H1 (cell line): ENCODE data around the gene EVX2. TPM values are rescaled to one million over a fixed set of nuclear protein-coding genes. Genes with fewer than 3 reads are reported as not detected.

Experiments used
- CTCF ChIA-PET: fragments of 300-600 bp; sonication (Branson Sonifier 250); formaldehyde crosslinking; loops from one replicate; lab custom pipeline; 2021; ENCODE audit not compliant: partially characterized antibody; lab: Charles Lee
- POLR2A ChIA-PET: fragments of 300-600 bp; sonication (Branson Sonifier 250); formaldehyde crosslinking; loops from one replicate; lab custom pipeline; 2021; ENCODE audit warnings: inconsistent platforms; ENCODE audit not compliant: partially characterized antibody; lab: Charles Lee
- DNase-seq, 2 experiments: peaks; one replicate each; pipeline versions ENCODE4 v3.0.0 to v3.0.0-alpha.2; 2010 to 2022; ENCODE audit warnings: low spot score in 2 of 2, low read depth in 1 of 2, mixed read lengths in 1 of 2
- FAIRE-seq: peaks from 2 replicates; lab custom pipeline; 2011; peaks lifted over from hg19 to GRCh38; lab: Jason Lieb, UNC
- H2AFZ ChIP-seq: 2 replicates; pipeline ENCODE4 v1.8.1; 2012; ENCODE audit warnings: low read length, inconsistent platforms
- H2AK5ac ChIP-seq: 2 replicates; pipeline ENCODE4 v1.6.1; 2013; ENCODE audit warnings: low read depth, low read length
- H2BK120ac ChIP-seq: replicated peaks from 2 replicates; pipeline ENCODE3; 2013; ENCODE audit warnings: low read depth, low read length, inconsistent platforms
- H2BK12ac ChIP-seq: 2 replicates; pipeline ENCODE4 v1.6.1; 2013; ENCODE audit warnings: low read depth, low read length
- H2BK15ac ChIP-seq: 2 replicates; pipeline ENCODE4 v1.6.1; 2013; ENCODE audit warnings: low read length
- H2BK20ac ChIP-seq: 2 replicates; pipeline ENCODE4 v1.6.1; 2013; ENCODE audit warnings: low read length
- H2BK5ac ChIP-seq: 2 replicates; pipeline ENCODE4 v1.6.1; 2013; ENCODE audit warnings: low read depth, low read length
- H3K14ac ChIP-seq: 2 replicates; pipeline ENCODE4 v1.6.1; 2013; ENCODE audit warnings: inconsistent platforms; ENCODE audit not compliant: insufficient read length
- H3K18ac ChIP-seq: 2 replicates; pipeline ENCODE4 v1.6.1; 2013; ENCODE audit warnings: low read length; ENCODE audit errors: extremely low read depth
- H3K23ac ChIP-seq: 2 replicates; pipeline ENCODE4 v1.6.1; 2013; ENCODE audit warnings: inconsistent platforms; ENCODE audit not compliant: insufficient read length
- H3K23me2 ChIP-seq: 2 replicates; pipeline ENCODE4 v1.6.1; 2013; ENCODE audit warnings: low read depth, low read length
- H3K27ac ChIP-seq: 2 replicates; pipeline ENCODE4 v1.6.1; 2011; ENCODE audit warnings: low read depth, low read length, inconsistent platforms
- H3K27me3 ChIP-seq, 4 experiments: replicated peaks in 1 of 4; 1 replicate in 1 of 4; 2 replicates in 3 of 4; pipeline versions ENCODE4 v1.6.1 to v1.8.1; 2011 to 2013; ENCODE audit warnings: low read length in 3 of 4, mild to moderate bottlenecking in 3 of 4, inconsistent platforms in 2 of 4, mixed read lengths in 2 of 4, moderate library complexity in 1 of 4; ENCODE audit not compliant: control insufficient read depth in 3 of 4, insufficient read depth in 3 of 4; ENCODE audit errors: extremely low read depth in 1 of 4
- H3K36me3 ChIP-seq, 4 experiments: 2 replicates each; pipeline versions ENCODE4 v1.6.1 to v1.8.1; 2011 to 2013; ENCODE audit warnings: mild to moderate bottlenecking in 4 of 4, low read length in 3 of 4, moderate library complexity in 2 of 4, control low read depth in 1 of 4, inconsistent platforms in 1 of 4; ENCODE audit not compliant: insufficient read depth in 4 of 4, control insufficient read depth in 2 of 4
- H3K4ac ChIP-seq: replicated peaks from 2 replicates; pipeline ENCODE3; 2013; ENCODE audit warnings: low read length, low read depth, mixed read lengths, inconsistent platforms; ENCODE audit not compliant: insufficient read length
- H3K4me1 ChIP-seq, 4 experiments: replicated peaks in 1 of 4; 1 replicate in 1 of 4; 2 replicates in 3 of 4; pipeline versions ENCODE4 v1.6.1 to v1.8.1; 2011 to 2013; ENCODE audit warnings: low read length in 3 of 4, inconsistent platforms in 2 of 4, mixed read lengths in 1 of 4; ENCODE audit not compliant: insufficient read depth in 4 of 4, control insufficient read depth in 3 of 4
- H3K4me2 ChIP-seq, 2 experiments: 2 replicates each; pipeline versions ENCODE4 v1.6.1 to v1.8.1; 2011 to 2013; ENCODE audit warnings: low read depth in 2 of 2, low read length in 2 of 2, control low read depth in 1 of 2, inconsistent platforms in 1 of 2, mild to moderate bottlenecking in 1 of 2; ENCODE audit not compliant: insufficient read depth in 1 of 2
- H3K4me3 ChIP-seq, 4 experiments: fragments of 200-600, 300-600 bp in 1 of 4; sonication (generic), shearing (Covaris generic), sonication (Bioruptor Twin) in 1 of 4; 2 replicates each; pipeline versions ENCODE4 v1.5.1 to v1.8.1; 2011 to 2016; ENCODE audit warnings: low read length in 4 of 4, low read depth in 3 of 4, control low read depth in 2 of 4, inconsistent platforms in 2 of 4, mild to moderate bottlenecking in 2 of 4, mixed read lengths in 1 of 4, moderate library complexity in 1 of 4; ENCODE audit not compliant: insufficient read depth in 2 of 4; ENCODE audit errors: extremely low read depth in 1 of 4
- H3K56ac ChIP-seq: replicated peaks from 2 replicates; pipeline ENCODE3; 2013; ENCODE audit warnings: low read depth, mild to moderate bottlenecking, mixed read lengths, low read length, inconsistent platforms; ENCODE audit not compliant: insufficient read length
- H3K79me1 ChIP-seq: 2 replicates; pipeline ENCODE4 v1.6.1; 2013; ENCODE audit warnings: low read depth, low read length, control low read depth
- H3K79me2 ChIP-seq, 2 experiments: 2 replicates each; pipeline versions ENCODE4 v1.6.1 to v1.8.1; 2012 to 2013; ENCODE audit warnings: low read length in 2 of 2, mild to moderate bottlenecking in 2 of 2, inconsistent platforms in 1 of 2; ENCODE audit not compliant: insufficient read depth in 2 of 2, control insufficient read depth in 1 of 2
- H3K9ac ChIP-seq, 4 experiments: replicated peaks in 1 of 4; 1 replicate in 1 of 4; 2 replicates in 3 of 4; pipeline versions ENCODE4 v1.6.1 to v1.8.1; 2011 to 2013; ENCODE audit warnings: low read depth in 3 of 4, low read length in 3 of 4, control low read depth in 2 of 4, mild to moderate bottlenecking in 2 of 4, moderate library complexity in 2 of 4, inconsistent platforms in 1 of 4; ENCODE audit errors: extremely low read depth in 1 of 4
- H3K9me3 ChIP-seq, 2 experiments: 2 replicates each; pipeline versions ENCODE4 v1.6.1 to v1.8.1; 2012 to 2013; ENCODE audit warnings: mild to moderate bottlenecking in 2 of 2, moderate library complexity in 2 of 2, control low read depth in 1 of 2, inconsistent platforms in 1 of 2, low read depth in 1 of 2, low read length in 1 of 2, mixed read lengths in 1 of 2; ENCODE audit not compliant: insufficient read depth in 2 of 2
- H4K20me1 ChIP-seq, 2 experiments: replicated peaks in 1 of 2; 2 replicates each; pipeline versions ENCODE3 to v1.8.1; 2011 to 2013; ENCODE audit warnings: inconsistent platforms in 2 of 2, low read length in 2 of 2, mild to moderate bottlenecking in 1 of 2; ENCODE audit not compliant: insufficient read depth in 2 of 2, control insufficient read depth in 1 of 2
- H4K5ac ChIP-seq: 2 replicates; pipeline ENCODE4 v1.6.1; 2013; ENCODE audit warnings: low read length, low read depth, mixed read lengths, inconsistent platforms; ENCODE audit not compliant: insufficient read length
- H4K8ac ChIP-seq: 2 replicates; pipeline ENCODE4 v1.8.0; 2013; ENCODE audit warnings: mild to moderate bottlenecking, moderate library complexity, low read length, inconsistent platforms; ENCODE audit not compliant: insufficient read depth; ENCODE audit errors: extremely low read depth
- H4K91ac ChIP-seq: replicated peaks from 2 replicates; pipeline ENCODE3; 2013; ENCODE audit warnings: low read length, mixed read lengths, inconsistent platforms; ENCODE audit not compliant: insufficient read length
- EP300 ChIP-seq, 2 experiments: IDR thresholded peaks; 1 replicate in 1 of 2; 2 replicates in 1 of 2; pipeline ENCODE4 v1.6.1; 2011 to 2012; ENCODE audit warnings: low read depth in 2 of 2, low read length in 2 of 2, mild to moderate bottlenecking in 2 of 2, borderline replicate concordance in 1 of 2, inconsistent platforms in 1 of 2, moderate library complexity in 1 of 2
- RAD21 ChIP-seq, 2 experiments: IDR thresholded peaks in 1 of 2; conservative IDR thresholded peaks in 1 of 2; 2 replicates each; pipeline ENCODE4 v1.6.1; 2011; ENCODE audit warnings: low read depth in 2 of 2, low read length in 2 of 2, improper control_type of control experiment in 1 of 2, inconsistent platforms in 1 of 2, mild to moderate bottlenecking in 1 of 2, moderate library complexity in 1 of 2
- RFX5 ChIP-seq: IDR thresholded peaks from 2 replicates; pipeline ENCODE4 v1.6.1; 2011; ENCODE audit warnings: low read depth, low read length, improper control_type of control experiment, borderline replicate concordance
- SIX5 ChIP-seq: IDR thresholded peaks from 2 replicates; pipeline ENCODE4 v1.6.1; 2011; ENCODE audit warnings: mild to moderate bottlenecking, low read depth, low read length
- WGBS, 2 experiments: shearing (Covaris generic) in 1 of 2; methylation state at CpG; one replicate each; pipeline versions ENCODE4 v1.1.6 to v1.1.7; 2013 to 2015; ENCODE audit warnings: low lambda C conversion rate in 2 of 2, mixed read lengths in 2 of 2, inconsistent platforms in 1 of 2, low coverage in 1 of 2, missing lambda C conversion rate in 1 of 2; ENCODE audit not compliant: insufficient replicate concordance in 2 of 2, insufficient coverage in 1 of 2, insufficient read length in 1 of 2; ENCODE audit errors: extremely low coverage in 1 of 2, missing lambda C conversion rate in 1 of 2; 5-methylcytosine and 5-hydroxymethylcytosine counted together
- polyA plus RNA-seq, 7 experiments: library from polyadenylated mRNA; depleted of rRNA in 3 of 7; stranded (reverse) in 5 of 7; unstranded in 2 of 7; fragments of >200 nt in 5 of 7; fragments of 200-250 nt in 2 of 7; gene quantifications; 1 replicate in 5 of 7; 2 replicates in 1 of 7; 4 replicates in 1 of 7; pipeline versions ENCODE4 v1.2.1 to v1.2.3, GENCODE V29; 2011 to 2013; ENCODE audit warnings: missing spikeins in 2 of 7, mixed read lengths in 2 of 7
- total RNA-seq: library from RNA; stranded (reverse); fragmentation: NEBNext Ultra II Directional; extraction: Animal tissue kit (Norgen Biotek cat#: 25700); gene quantifications from 2 replicates; pipeline ENCODE4 v1.2.1, GENCODE V29; 2021
- TF ChIP-seq, protein P1 (sequence below), 3 experiments: IDR thresholded peaks; 1 replicate in 2 of 3; 2 replicates in 1 of 3; pipeline versions ENCODE4 v1.5.1 to v1.6.1; 2011; ENCODE audit warnings: low read length in 3 of 3, mild to moderate bottlenecking in 3 of 3, inconsistent platforms in 2 of 3, low read depth in 1 of 3, moderate library complexity in 1 of 3; ENCODE audit not compliant: insufficient read depth in 1 of 3; ENCODE audit errors: control extremely low read depth in 1 of 3
- TF ChIP-seq, protein P2 (sequence below): IDR thresholded peaks from 2 replicates; pipeline ENCODE4 v1.6.1; 2012; ENCODE audit warnings: inconsistent platforms

EVX2 gene
- total and polyA plus RNA-seq, 2 of the 8 experiments (the other 6 are each of a cell fraction or from before 2014, with no cell fraction given) = not detected

DNA sequence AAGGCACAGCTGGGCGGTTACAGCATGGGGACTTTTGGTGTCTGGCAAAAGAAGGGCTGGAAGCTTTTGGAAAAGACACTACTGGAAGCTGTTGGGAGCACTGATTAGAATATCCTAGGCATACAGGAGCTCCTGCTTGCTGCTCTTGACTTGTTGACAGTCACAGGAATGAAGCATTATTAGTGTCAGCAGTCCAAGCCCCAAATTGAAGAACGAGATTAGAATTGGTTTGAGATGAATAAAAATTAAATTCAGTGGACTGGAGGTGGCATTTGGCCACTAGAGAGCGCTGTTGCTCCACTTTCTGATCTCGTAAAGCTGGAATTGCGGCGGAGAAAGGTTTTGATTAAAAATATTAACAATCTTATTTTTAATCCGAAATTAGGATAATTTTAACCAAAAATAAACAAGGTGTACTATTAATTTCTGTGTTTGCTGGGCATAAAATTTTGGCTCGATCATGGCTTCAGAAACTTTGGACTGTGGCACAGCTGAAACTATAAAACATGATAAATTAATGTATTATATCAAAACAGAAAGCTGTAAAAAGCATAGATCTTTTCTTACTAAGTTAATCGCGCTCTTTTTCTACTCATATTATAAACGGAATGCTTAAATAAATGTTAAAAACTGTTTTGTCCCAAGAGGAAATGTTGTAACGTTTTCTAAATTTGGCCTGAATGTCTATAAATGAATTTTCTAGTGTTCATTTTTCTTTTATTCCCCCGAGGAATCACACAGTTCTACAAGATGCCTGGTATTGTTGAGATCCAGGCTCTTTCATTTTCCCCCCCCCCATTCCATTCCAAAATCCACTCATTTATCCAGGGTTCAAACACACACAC is 43.4 kb upstream of the EVX2 start:
- Histone ChIP-seq H2BK12ac (no peak overlapping the region), H2BK120ac (no peak overlapping the region), H4K8ac (no peak overlapping the region), H3K4me1 (peaks cover 0 to 14% (median 9%) of the 10 kb centered on the region in 4 experiments; a peak in 6 of 7 replicates), H3K23me2 (peaks cover 2% of the 10 kb centered on the region; the same call in 1 of the 2 replicates), H3K4me2 (no peak overlapping the region; a peak in 1 of 4 replicates), H4K20me1 (peaks cover 15 to 21% of the 10 kb centered on the region in 2 experiments), H2BK5ac (no peak overlapping the region), H3K4me3 (no peak overlapping the region), H3K9ac (no peak overlapping the region), H3K79me1 (no peaks in the 10 kb centered on the region), H4K5ac (no peak overlapping the region), H4K91ac (no peak overlapping the region), H3K56ac (no peak overlapping the region), H3K9me3 (no peaks in the 10 kb centered on the region; a peak in 1 of 4 replicates), H2AFZ (no peak overlapping the region), H3K23ac (no peak overlapping the region), H2AK5ac (no peak overlapping the region), H2BK15ac (no peak overlapping the region), H2BK20ac (no peak overlapping the region), H3K36me3 (peaks cover 0 to 25% (median 0%) of the 10 kb centered on the region in 4 experiments; a peak in 1 of 8 replicates), H3K79me2 (no peaks in the 10 kb centered on the region), H3K4ac (no peak overlapping the region), H3K27me3 (peaks cover 94 to 100% (median 98%) of the 10 kb centered on the region in 4 experiments), H3K18ac (no peak overlapping the region), H3K27ac (no peak overlapping the region), H3K14ac (no peak overlapping the region)
- FAIRE-seq (peak; percentile 19), DNase-seq (peak in 1 of 2 experiments; percentile 83)
- TF ChIP-seq, protein P1, sequence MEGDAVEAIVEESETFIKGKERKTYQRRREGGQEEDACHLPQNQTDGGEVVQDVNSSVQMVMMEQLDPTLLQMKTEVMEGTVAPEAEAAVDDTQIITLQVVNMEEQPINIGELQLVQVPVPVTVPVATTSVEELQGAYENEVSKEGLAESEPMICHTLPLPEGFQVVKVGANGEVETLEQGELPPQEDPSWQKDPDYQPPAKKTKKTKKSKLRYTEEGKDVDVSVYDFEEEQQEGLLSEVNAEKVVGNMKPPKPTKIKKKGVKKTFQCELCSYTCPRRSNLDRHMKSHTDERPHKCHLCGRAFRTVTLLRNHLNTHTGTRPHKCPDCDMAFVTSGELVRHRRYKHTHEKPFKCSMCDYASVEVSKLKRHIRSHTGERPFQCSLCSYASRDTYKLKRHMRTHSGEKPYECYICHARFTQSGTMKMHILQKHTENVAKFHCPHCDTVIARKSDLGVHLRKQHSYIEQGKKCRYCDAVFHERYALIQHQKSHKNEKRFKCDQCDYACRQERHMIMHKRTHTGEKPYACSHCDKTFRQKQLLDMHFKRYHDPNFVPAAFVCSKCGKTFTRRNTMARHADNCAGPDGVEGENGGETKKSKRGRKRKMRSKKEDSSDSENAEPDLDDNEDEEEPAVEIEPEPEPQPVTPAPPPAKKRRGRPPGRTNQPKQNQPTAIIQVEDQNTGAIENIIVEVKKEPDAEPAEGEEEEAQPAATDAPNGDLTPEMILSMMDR (IDR thresholded peaks at IDR 0.05; ENCODE audit: control extremely low read depth in 1 of 3, insufficient read depth in 1 of 3, low read depth in 1 of 3, low read length in 3 of 3) = peak; percentile 31 to 74 (median 68)
- TF ChIP-seq RFX5 (no peak), RAD21 (IDR thresholded peaks at IDR 0.05 in 1 of 2, conservative IDR thresholded peaks at IDR 0.05 in 1 of 2; ENCODE audit: low read depth in 2 of 2, low read length in 2 of 2) (peak; percentile 85 to 86), EP300 (IDR thresholded peaks at IDR 0.05; ENCODE audit: borderline replicate concordance in 1 of 2, low read depth in 2 of 2, low read length in 2 of 2) (no peak), SIX5 (no peak)
- TF ChIP-seq, protein P2, sequence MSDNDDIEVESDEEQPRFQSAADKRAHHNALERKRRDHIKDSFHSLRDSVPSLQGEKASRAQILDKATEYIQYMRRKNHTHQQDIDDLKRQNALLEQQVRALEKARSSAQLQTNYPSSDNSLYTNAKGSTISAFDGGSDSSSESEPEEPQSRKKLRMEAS = no peak
- 10% methylated on average over 13 of the region's 13 CpGs; no CpG with 5 or more reads in 1 of the 2 experiments for WGBS, 2 experiments
- ChIA-PET POLR2A (no interaction called here), CTCF (interaction anchor here (0.6 to 6.2 kb wide), 48 partner anchors 11 to 1548 kb away, joined by 3 to 72 read pairs (median 4); partner anchors contain the start of genes HOXD10 and HOXD4)
